ENCODE measurements around the gene COL19A1.

GRCh38 chr6:70210462-70210861 is 344.1 kb downstream of the COL19A1 start:
- TF ChIP-seq MYC (IDR thresholded peaks at IDR 0.05; ENCODE audit: low read depth, low read length) (no peak), CTCF (IDR thresholded peaks at IDR 0.05; ENCODE audit: low read depth, low read length) (peak; percentile 17), MAX (IDR thresholded peaks at IDR 0.05; ENCODE audit: low read depth, low read length) (no peak)
